HG03571 (cell line): ENCODE measurements around the gene MYL5.
"Not testable (repeated sequence)": the region's sequence is repeated elsewhere in the genome, so short reads cannot be mapped to it uniquely, and the experiment has no call there.

Experiments
- ATAC-seq: cut with Tn5 transposase; IDR thresholded peaks from one replicate; pipeline ENCODE4 v1.9.1; 2021; ENCODE audit not compliant: unreplicated experiment

MYL5 gene

DNA sequence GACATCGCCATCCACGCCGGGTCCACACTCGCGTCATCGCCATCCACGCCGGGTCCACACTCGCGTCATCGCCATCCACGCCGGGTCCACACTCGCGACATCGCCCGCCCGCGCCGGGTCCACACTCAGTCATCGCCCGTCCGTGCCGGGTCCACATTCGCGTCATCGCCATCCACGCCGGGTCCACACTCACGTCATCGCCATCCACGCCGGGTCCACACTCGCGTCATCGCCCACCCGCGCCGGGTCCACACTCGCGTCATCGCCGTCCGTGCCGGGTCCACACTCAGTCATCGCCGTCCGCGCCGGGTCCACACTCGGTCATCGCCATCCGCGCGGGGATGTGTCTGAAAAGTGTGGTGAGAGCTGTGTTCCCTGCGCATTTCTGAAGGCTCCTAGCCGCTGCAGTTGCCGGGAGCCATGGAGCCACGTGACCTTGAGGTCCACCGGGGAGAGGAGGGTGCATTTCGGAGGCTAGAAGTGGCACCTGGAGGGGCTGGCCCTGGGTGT, 48.6 kb downstream of the MYL5 start:
- ATAC-seq: no peak

- ATAC-seq: no peak
Observed at GRCh38 chr4:723751-724530, 49.6 kb downstream of the MYL5 start.

DNA sequence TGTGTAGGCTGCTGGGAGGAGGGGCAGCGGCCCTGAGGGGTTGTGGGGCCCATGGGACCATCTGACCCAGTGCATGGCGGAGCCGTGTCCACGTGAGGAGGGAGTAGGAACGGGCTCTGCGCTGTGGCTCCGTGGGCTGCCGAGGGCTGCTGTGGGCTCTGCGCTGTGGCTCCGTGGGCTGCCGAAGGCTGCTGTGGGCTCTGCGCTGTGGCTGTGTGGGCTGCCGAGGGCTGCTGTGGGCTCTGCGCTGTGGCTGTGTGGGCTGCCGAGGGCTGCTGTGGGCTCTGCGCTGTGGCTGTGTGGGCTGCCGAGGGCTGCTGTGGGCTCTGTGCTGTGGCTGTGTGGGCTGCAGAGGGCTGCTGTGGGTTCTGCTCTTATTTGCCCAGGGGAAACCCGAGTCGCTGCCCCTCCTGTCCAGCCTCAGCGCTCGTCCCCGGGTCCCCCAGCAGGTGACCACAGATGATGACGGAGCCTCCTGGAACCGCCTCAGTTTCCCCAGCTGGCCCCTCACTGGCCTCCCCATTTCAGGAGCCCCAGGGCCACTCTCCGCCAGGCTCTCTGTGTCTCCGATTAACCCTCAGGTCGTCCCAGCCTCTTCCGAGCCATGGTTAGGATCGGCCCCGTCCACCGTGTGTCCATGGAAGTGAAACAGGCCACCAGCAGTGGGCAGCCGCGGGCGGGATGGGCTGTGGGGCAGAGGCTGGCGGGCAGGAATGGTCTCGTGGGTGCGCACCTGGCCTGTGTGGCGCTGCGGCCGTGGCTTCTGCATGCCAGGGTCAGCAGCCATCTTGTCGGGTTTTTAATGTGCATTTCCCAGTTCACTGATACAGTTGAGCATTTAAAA, 51.3 kb downstream of the MYL5 start:
- ATAC-seq: no peak

DNA sequence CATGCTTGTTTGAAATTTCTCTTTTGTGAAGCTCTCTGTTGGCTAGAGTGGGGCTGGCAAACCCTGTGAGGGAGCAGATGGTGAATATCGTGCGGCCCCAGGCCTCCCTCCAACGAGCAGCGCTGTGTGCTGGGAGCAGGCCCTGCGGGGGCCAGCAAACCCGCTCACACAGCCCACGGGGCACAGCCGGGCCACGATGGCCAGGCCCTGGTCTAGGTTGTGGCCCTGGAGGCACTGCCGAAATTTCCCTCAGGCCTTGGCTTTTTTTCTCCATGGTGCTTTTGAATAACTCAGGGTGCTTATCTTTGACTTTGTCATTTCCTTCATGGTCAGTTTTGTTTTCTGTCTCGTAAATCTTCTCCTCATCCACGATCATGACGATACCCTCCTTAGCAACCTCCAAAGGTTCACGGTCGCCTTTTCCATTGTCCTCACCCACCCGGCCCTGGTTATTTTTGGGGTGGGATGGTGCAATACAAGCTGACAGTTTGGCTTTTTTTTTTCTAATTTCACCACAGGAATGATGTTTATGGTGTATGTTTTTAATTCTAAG, 52.0 kb downstream of the MYL5 start:
- ATAC-seq: no peak

DNA sequence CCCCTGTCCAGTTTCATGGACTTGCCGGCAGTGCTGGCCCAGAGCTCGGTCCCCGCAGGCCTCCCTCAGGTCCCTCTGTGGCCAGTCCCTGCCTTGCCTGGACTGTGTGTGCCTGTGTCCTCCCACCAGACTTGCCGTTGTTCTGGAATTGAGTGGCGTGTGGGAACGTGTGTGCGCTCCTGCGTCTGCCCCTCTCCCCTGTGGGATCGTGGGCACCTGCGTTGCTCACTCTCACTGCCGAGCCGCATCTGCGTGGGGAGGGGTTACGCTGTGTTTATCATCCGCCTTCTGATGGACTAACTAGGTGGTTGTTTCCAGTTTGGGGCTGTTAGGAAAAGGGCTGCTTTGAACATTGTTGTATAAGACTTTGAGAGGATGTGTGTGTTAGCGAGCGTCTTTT, 52.5 kb downstream of the MYL5 start:
- no peak for ATAC-seq

GRCh38 chr4:727576-727975, 53.2 kb downstream of the MYL5 start:
- no peak for ATAC-seq

GRCh38 chr4:729336-730315, 55.3 kb downstream of the MYL5 start:
- ATAC-seq: no peak

- ATAC-seq: no peak
Observed at GRCh38 chr4:730511-730910, 56.2 kb downstream of the MYL5 start.

- ATAC-seq: not testable (repeated sequence)
Observed at GRCh38 chr4:730946-731904, 56.9 kb downstream of the MYL5 start.
